ENCODE data around the gene BABAM1.

Gene BABAM1

DNA sequence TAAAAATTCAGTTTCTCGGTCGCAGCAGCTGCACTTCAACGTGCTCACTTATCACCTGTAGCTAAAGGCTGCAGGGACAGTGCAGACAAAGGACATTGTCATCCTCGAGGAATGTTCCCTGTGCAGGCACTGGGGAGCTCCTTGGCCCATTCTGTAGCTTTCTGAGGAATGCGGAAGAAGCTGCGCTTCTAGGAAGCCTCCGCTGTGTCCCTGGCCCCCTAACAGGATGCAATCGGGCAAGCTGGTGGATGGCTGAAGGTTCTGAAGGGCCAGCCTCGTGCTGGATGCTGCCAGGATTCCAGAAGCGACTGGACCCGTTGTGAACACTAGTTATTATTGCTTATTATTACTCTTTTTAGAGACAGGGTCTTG lies 59.3 kb downstream of the BABAM1 start:
- no peaks in the 10 kb centered on the region for H3K4me1 ChIP-seq (ENCODE audit: insufficient read depth, low read length, poor library complexity, severe bottlenecking)
- peaks cover 6% of the 10 kb centered on the region; the same call in 1 of the 2 replicates for H3K36me3 ChIP-seq (ENCODE audit: insufficient read depth, low read length)
- H3K9ac ChIP-seq (ENCODE audit: low read depth, low read length, poor library complexity, severe bottlenecking): no peak overlapping the region
- no peaks in the 10 kb centered on the region for H4K20me1 ChIP-seq (ENCODE audit: insufficient read depth, low read length, poor library complexity, severe bottlenecking)
- H3K4me3 ChIP-seq (ENCODE audit: low read length, poor library complexity, severe bottlenecking): no peak overlapping the region
- no peaks in the 10 kb centered on the region for H3K9me3 ChIP-seq (ENCODE audit: insufficient read depth, low read depth, low read length)
- H3K9me2 ChIP-seq (replicated peaks; ENCODE audit: low read depth, low read length): no peaks in the 10 kb centered on the region
- H3K27me3 ChIP-seq (ENCODE audit: insufficient read depth, low read length, poor library complexity, severe bottlenecking): no peaks in the 10 kb centered on the region
- no peak overlapping the region for H2AFZ ChIP-seq (ENCODE audit: low read length)
- no peak for TF ChIP-seq EZH2phosphoT487 (IDR thresholded peaks at IDR 0.05; ENCODE audit: borderline replicate concordance)
- TF ChIP-seq, protein P1, sequence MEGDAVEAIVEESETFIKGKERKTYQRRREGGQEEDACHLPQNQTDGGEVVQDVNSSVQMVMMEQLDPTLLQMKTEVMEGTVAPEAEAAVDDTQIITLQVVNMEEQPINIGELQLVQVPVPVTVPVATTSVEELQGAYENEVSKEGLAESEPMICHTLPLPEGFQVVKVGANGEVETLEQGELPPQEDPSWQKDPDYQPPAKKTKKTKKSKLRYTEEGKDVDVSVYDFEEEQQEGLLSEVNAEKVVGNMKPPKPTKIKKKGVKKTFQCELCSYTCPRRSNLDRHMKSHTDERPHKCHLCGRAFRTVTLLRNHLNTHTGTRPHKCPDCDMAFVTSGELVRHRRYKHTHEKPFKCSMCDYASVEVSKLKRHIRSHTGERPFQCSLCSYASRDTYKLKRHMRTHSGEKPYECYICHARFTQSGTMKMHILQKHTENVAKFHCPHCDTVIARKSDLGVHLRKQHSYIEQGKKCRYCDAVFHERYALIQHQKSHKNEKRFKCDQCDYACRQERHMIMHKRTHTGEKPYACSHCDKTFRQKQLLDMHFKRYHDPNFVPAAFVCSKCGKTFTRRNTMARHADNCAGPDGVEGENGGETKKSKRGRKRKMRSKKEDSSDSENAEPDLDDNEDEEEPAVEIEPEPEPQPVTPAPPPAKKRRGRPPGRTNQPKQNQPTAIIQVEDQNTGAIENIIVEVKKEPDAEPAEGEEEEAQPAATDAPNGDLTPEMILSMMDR (conservative IDR thresholded peaks at IDR 0.05; ENCODE audit: low read length): no peak
- H3K79me2 ChIP-seq (ENCODE audit: insufficient read depth, low read length): no peaks in the 10 kb centered on the region
- no peak overlapping the region for H3K4me2 ChIP-seq (ENCODE audit: low read depth, low read length, poor library complexity, severe bottlenecking)
- H3F3A ChIP-seq (ENCODE audit: low read depth): no peaks in the 10 kb centered on the region

DNA sequence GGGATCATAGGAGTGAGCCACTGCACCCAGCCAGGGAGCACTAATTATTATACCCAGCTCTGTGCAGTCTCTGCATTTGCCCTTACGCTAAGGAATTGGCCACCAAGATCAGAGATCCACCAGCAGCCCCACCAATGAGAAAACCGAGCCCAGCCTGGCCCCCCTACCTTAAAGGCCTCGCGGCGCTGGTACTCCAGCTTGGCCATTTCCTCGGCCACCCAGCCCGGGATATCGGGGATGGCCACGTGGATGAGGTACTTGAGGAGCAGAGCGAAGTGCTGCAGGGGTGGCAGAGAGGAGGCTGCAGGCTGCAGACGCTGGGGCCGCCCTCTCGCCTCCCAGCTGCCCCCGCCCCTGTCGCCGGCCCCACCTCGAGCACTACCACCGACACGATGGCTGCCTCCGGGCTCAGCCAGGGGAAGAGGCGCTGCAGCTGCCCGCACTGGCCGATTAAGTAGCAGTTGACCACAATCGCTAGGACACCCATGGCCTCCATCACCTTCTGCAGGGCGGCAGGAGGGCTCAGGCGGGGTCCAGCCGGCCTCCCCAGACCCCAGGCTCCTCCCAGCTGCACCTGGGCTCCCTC lies 59.9 kb downstream of the BABAM1 start:
- no peaks in the 10 kb centered on the region for H3K9me2 ChIP-seq (replicated peaks; ENCODE audit: low read depth, low read length)
- H4K20me1 ChIP-seq (ENCODE audit: insufficient read depth, low read length, poor library complexity, severe bottlenecking): no peaks in the 10 kb centered on the region
- H3K4me1 ChIP-seq (ENCODE audit: insufficient read depth, low read length, poor library complexity, severe bottlenecking): no peaks in the 10 kb centered on the region
- no peak overlapping the region for H2AFZ ChIP-seq (ENCODE audit: low read length)
- H3K36me3 ChIP-seq (ENCODE audit: insufficient read depth, low read length): peaks cover under 1% of the 10 kb centered on the region; the same call in 1 of the 2 replicates
- H3K27me3 ChIP-seq (ENCODE audit: insufficient read depth, low read length, poor library complexity, severe bottlenecking): no peaks in the 10 kb centered on the region
- H3K79me2 ChIP-seq (ENCODE audit: insufficient read depth, low read length): no peaks in the 10 kb centered on the region
- TF ChIP-seq EZH2phosphoT487 (IDR thresholded peaks at IDR 0.05; ENCODE audit: borderline replicate concordance): no peak
- TF ChIP-seq, protein P1 (conservative IDR thresholded peaks at IDR 0.05; ENCODE audit: low read length): no peak
- H3K9ac ChIP-seq (ENCODE audit: low read depth, low read length, poor library complexity, severe bottlenecking): no peak overlapping the region
- no peaks in the 10 kb centered on the region for H3K9me3 ChIP-seq (ENCODE audit: insufficient read depth, low read depth, low read length)
- no peaks in the 10 kb centered on the region for H3F3A ChIP-seq (ENCODE audit: low read depth)
- H3K4me2 ChIP-seq (ENCODE audit: low read depth, low read length, poor library complexity, severe bottlenecking): no peak overlapping the region
- no peak overlapping the region for H3K4me3 ChIP-seq (ENCODE audit: low read length, poor library complexity, severe bottlenecking)

DNA sequence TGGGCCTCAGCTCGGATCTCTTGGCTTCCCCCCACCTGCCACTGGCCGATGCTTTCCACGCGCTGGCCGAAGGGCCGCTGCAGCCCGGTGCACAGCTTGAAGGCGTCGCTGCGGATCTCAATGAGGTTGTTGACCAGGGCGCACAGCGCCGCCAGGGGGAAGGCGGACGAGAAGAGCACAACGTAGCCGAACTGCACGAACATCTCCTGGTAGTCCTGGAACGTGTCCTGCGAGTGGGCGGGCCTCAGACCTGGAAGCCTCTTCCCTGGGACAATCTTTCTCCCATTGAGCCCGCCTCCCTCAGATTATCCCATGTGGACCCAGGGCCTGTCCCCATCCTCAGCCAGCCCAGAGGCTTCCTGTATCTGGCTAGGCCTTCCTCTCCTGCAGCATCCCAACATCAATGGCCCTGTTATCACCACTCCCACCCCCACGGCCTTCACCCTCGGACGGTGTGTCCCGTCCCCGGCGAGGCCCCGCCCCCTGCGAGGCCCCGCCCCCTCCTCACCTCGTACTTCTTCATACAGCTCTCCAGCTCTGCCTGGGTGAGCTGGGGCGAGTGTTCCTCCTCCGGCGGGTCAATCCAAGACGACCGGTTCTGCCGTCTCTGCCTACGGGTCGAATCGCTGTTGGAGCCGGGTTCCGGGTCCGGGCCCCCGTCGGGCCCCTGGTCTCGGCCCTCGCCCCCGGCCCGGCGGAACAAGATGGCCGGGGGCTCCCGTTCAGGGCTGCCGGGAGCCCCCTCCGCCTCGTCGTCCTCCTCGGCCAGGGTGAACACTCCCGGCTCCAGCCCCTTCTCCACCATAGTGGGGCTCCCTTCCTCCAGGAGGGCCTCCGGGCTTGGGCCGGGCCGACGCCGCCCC lies 60.6 kb downstream of the BABAM1 start:
- Histone ChIP-seq H4K20me1 (ENCODE audit: insufficient read depth, low read length, poor library complexity, severe bottlenecking) (no peaks in the 10 kb centered on the region), H3K79me2 (ENCODE audit: insufficient read depth, low read length) (no peaks in the 10 kb centered on the region), H3K9me2 (replicated peaks; ENCODE audit: low read depth, low read length) (no peaks in the 10 kb centered on the region), H2AFZ (ENCODE audit: low read length) (no peak overlapping the region), H3K36me3 (ENCODE audit: insufficient read depth, low read length) (no peaks in the 10 kb centered on the region), H3K4me3 (ENCODE audit: low read length, poor library complexity, severe bottlenecking) (no peak overlapping the region), H3K27me3 (ENCODE audit: insufficient read depth, low read length, poor library complexity, severe bottlenecking) (no peaks in the 10 kb centered on the region), H3F3A (ENCODE audit: low read depth) (no peaks in the 10 kb centered on the region), H3K9ac (ENCODE audit: low read depth, low read length, poor library complexity, severe bottlenecking) (no peak overlapping the region), H3K4me2 (ENCODE audit: low read depth, low read length, poor library complexity, severe bottlenecking) (no peak overlapping the region), H3K4me1 (ENCODE audit: insufficient read depth, low read length, poor library complexity, severe bottlenecking) (no peaks in the 10 kb centered on the region), H3K9me3 (ENCODE audit: insufficient read depth, low read depth, low read length) (no peaks in the 10 kb centered on the region)
- TF ChIP-seq, protein P1 (conservative IDR thresholded peaks at IDR 0.05; ENCODE audit: low read length): no peak
- no peak for TF ChIP-seq EZH2phosphoT487 (IDR thresholded peaks at IDR 0.05; ENCODE audit: borderline replicate concordance)

Data from Loucy (cell line).